ENCODE measurements around the gene PLSCR1.
A peak's percentile ranks its signal among the peaks of the same experiment; 100 is the strongest.

The PLSCR1 gene

DNA sequence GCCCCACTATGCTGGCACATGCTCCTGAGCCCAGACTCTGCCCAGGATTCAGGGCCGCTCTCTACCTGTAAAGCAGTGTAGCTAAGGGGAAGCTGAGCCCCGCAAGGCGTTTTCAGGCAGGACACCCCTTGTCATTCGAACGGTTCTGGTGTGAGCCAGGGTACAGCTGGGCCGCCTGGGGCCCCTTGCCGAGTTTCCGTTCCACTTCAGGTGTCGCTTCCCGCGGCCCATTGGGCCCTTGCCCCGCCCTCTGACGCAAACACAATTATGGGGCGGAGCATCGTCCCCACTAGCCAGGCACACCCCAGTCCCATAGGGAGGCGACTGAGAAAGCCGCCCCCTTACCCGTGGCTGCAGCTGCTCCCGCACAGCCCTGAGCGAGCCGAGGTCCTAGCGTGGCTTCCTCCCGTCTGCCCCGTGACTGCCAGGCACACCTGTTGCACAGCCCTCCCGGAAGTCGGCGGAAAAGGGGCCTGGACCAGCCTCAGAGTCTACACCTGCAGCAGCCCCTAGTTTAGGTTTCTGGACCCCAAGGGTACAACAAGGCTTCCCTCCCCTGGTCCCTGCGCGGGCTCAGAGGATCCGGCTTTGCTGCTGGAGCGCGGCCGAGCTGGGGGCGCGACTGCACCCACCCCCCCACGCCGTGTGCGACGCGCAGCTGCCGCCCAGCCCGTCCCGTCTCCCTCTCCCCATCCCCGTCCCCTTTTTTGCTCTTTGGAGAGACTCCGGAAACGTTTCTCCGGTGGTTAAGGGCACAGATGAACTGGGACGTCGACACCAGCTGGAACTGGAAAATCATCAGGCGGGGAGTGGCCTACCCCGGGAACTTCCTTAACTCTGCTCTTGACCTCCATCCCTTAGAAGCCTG lies 75.0 kb downstream of the PLSCR1 start, which contains the start of gene PLSCR2:
PLSCR2 (minus strand) TSS at position 412 of the 868 bp plus-strand sequence. CDS start 9,657 bp downstream, outside the sequence.
- no peaks in the 10 kb centered on the region for H3K9me3 ChIP-seq (ENCODE audit: control insufficient read depth, low read length)
- H3K36me3 ChIP-seq (ENCODE audit: control insufficient read depth, insufficient read depth, low read length), result no peaks in the 10 kb centered on the region
- no peaks in the 10 kb centered on the region for H3K4me1 ChIP-seq (ENCODE audit: control insufficient read depth, insufficient read depth, low read length, poor library complexity, severe bottlenecking)
- DNase-seq, result peak; percentile 56 to 61 (median 57)
- H3K27ac ChIP-seq (ENCODE audit: insufficient read depth, low read length, poor library complexity, severe bottlenecking), result peak within 1 kb of the TSS; percentile 52
- peak within 1 kb of the TSS; percentile 67 for H3K4me3 ChIP-seq (ENCODE audit: insufficient read depth, low read depth, low read length, poor library complexity, severe bottlenecking)
- no peaks in the 10 kb centered on the region for H3K27me3 ChIP-seq (replicated peaks; ENCODE audit: control insufficient read depth, insufficient read depth, low read length, poor library complexity, severe bottlenecking)

DNA sequence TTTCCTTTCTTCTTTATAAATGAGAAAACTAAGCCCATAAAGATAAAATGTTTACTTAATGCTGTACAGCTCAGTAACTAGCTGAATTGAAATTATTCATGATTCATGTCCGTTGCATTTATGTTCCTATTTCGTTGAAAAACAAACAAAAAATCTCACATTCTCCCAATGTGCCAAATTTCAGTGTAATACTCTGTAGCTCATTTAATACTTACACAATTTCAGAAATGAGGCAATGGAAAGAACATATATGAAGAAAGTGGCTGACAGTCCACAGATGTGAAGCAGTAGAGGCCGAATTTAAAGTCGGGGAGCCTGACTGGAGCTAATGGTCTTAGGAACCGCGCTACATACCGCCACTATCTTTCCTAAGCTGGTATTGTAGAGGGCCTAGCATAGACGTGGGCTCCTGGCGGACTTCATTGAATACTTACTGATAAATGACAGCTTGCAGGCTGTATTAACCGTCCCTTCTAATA lies 75.7 kb downstream of the PLSCR1 start:
- H3K27me3 ChIP-seq (replicated peaks; ENCODE audit: control insufficient read depth, insufficient read depth, low read length, poor library complexity, severe bottlenecking), result no peaks in the 10 kb centered on the region
- no peak overlapping the region for H3K27ac ChIP-seq (ENCODE audit: insufficient read depth, low read length, poor library complexity, severe bottlenecking)
- no peaks in the 10 kb centered on the region for H3K4me1 ChIP-seq (ENCODE audit: control insufficient read depth, insufficient read depth, low read length, poor library complexity, severe bottlenecking)
- no peaks in the 10 kb centered on the region for H3K9me3 ChIP-seq (ENCODE audit: control insufficient read depth, low read length)
- no peak for DNase-seq
- no peaks in the 10 kb centered on the region for H3K36me3 ChIP-seq (ENCODE audit: control insufficient read depth, insufficient read depth, low read length)
- H3K4me3 ChIP-seq (ENCODE audit: insufficient read depth, low read depth, low read length, poor library complexity, severe bottlenecking), result peak overlapping the region; percentile 67

DNA sequence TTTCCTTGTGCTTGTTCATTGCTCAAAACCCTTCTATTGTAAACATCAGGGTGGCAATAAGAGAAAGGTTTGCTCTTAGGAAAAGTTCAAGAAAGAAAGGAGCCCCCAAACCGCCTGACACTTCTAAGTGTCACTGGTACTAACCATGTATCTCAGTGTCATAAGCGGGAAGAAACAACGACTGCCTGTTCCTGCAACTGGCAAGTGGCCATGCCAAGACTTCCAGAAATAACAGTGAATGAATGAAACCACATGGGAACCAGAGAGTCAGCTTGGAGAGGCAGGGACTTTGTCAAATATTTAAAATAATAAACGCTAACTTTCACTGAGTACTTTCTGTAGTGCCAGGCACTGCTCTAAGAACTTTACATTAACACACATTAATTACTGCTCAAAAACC lies 76.2 kb downstream of the PLSCR1 start:
- H3K27ac ChIP-seq (ENCODE audit: insufficient read depth, low read length, poor library complexity, severe bottlenecking), result no peak overlapping the region
- no peaks in the 10 kb centered on the region for H3K4me1 ChIP-seq (ENCODE audit: control insufficient read depth, insufficient read depth, low read length, poor library complexity, severe bottlenecking)

DNA sequence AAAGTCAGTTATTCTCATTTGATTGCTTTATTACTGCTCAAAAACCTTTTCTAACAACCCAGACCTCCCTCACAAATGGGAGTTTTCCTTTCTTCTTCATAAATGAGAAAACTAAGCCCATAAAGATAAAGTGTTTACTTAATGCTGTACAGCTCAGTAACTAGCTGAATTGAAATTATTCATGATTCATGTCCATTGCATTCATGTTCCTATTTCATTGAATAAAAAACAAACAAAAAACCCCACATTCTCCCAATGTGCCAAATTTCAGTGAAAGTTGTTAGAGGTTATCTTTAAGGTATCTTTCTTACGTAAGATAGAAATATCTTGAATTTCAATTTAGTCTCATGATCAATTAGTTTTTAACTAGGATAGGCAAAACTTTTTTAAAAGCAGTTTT lies 77.8 kb downstream of the PLSCR1 start:
- Histone ChIP-seq H3K27ac (ENCODE audit: insufficient read depth, low read length, poor library complexity, severe bottlenecking) (no peak overlapping the region), H3K27me3 (replicated peaks; ENCODE audit: control insufficient read depth, insufficient read depth, low read length, poor library complexity, severe bottlenecking) (no peaks in the 10 kb centered on the region), H3K9me3 (ENCODE audit: control insufficient read depth, low read length) (no peaks in the 10 kb centered on the region), H3K36me3 (ENCODE audit: control insufficient read depth, insufficient read depth, low read length) (no peaks in the 10 kb centered on the region), H3K4me3 (ENCODE audit: insufficient read depth, low read depth, low read length, poor library complexity, severe bottlenecking) (no peak overlapping the region), H3K4me1 (ENCODE audit: control insufficient read depth, insufficient read depth, low read length, poor library complexity, severe bottlenecking) (no peaks in the 10 kb centered on the region)
- no peak for DNase-seq

More for the DNA sequence above, 76.2 kb downstream of the PLSCR1 start:
- Histone ChIP-seq H3K4me3 (ENCODE audit: insufficient read depth, low read depth, low read length, poor library complexity, severe bottlenecking) (no peak overlapping the region), H3K9me3 (ENCODE audit: control insufficient read depth, low read length) (no peaks in the 10 kb centered on the region), H3K36me3 (ENCODE audit: control insufficient read depth, insufficient read depth, low read length) (no peaks in the 10 kb centered on the region), H3K27me3 (replicated peaks; ENCODE audit: control insufficient read depth, insufficient read depth, low read length, poor library complexity, severe bottlenecking) (no peaks in the 10 kb centered on the region)
- DNase-seq, result no peak

DNA sequence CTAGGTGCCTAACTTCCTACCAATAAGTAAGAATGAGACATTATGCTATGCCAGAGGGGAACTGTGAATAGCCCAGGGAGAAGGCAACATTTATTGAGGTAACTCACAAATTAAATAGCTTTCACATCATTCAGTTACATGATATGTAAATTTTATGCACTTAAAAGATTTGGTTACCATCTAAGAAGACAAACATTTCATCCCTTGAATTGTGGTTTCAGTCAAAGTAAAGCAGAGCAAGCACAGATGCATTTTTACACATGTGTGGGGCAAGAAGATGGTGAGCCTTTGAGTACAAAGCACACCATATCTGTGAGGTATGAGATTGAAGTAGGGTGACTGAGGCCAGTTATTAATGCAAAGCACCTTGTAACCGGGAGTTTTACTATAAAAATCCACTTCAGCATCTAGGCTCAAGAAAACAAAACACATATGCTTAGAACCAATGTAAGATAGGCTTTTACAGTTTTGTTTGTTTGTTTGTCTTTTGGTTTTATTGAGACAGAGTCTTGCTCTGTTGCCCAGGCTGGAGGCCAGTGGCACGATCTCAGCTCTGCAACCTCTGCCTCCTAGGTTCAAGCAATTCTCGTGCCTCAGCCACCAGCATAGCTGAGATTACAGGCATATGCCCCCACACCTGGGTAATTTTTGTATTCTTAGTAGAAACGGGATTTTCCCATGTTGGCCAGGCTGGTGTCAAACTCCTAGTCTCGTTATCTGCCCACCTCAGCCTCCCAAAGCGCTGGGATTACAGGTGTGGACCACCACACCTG lies 78.5 kb downstream of the PLSCR1 start:
- H3K27me3 ChIP-seq (replicated peaks; ENCODE audit: control insufficient read depth, insufficient read depth, low read length, poor library complexity, severe bottlenecking), result no peaks in the 10 kb centered on the region
- H3K9me3 ChIP-seq (ENCODE audit: control insufficient read depth, low read length), result no peaks in the 10 kb centered on the region
- no peak overlapping the region for H3K4me3 ChIP-seq (ENCODE audit: insufficient read depth, low read depth, low read length, poor library complexity, severe bottlenecking)
- DNase-seq, result no peak
- H3K4me1 ChIP-seq (ENCODE audit: control insufficient read depth, insufficient read depth, low read length, poor library complexity, severe bottlenecking), result no peaks in the 10 kb centered on the region
- H3K36me3 ChIP-seq (ENCODE audit: control insufficient read depth, insufficient read depth, low read length), result no peaks in the 10 kb centered on the region
- no peak overlapping the region for H3K27ac ChIP-seq (ENCODE audit: insufficient read depth, low read length, poor library complexity, severe bottlenecking)

Measured in effector memory CD4-positive, alpha-beta T cell (primary cell).